Measurements from ENCODE around the gene CNOT8. TPM values are rescaled to one million over a fixed set of nuclear protein-coding genes. Genes with fewer than 3 reads are reported as not detected.

Gene CNOT8
- total RNA-seq, 1 donor from 2014 or later: 51.5 TPM

DNA sequence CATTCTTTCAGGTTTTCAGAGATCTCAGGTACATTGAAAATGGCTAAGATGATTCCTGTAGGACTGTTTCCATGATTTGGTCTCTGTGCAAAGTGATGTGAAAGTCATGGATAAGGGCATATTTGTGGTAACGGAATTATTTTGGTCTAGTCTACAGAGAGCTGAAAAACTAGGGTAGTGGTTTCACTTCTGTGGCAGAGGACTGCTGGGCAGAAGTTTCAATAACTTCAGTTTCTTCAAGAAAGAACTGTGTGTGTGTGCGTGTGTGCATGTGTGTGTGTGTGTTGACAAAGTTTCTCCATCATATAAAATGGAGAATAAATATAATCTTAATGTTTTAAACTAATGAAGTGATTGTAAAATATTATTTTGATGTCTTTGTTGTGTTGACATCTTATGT is 4.3 kb downstream of the CNOT8 start:
- Mint-ChIP-seq H3K4me1 (ENCODE audit: unreplicated experiment) (peaks cover 22% of the 10 kb centered on the region), H3K36me3 (peaks cover 36% of the 10 kb centered on the region), H3K9me3 (no peaks in the 10 kb centered on the region), H3K27ac (no peak overlapping the region), H3K4me3 (no peak overlapping the region), H3K27me3 (no peaks in the 10 kb centered on the region)
- no peak for DNase-seq (ENCODE audit: extremely low spot score, unreplicated experiment)
- TF ChIP-seq, protein P1, sequence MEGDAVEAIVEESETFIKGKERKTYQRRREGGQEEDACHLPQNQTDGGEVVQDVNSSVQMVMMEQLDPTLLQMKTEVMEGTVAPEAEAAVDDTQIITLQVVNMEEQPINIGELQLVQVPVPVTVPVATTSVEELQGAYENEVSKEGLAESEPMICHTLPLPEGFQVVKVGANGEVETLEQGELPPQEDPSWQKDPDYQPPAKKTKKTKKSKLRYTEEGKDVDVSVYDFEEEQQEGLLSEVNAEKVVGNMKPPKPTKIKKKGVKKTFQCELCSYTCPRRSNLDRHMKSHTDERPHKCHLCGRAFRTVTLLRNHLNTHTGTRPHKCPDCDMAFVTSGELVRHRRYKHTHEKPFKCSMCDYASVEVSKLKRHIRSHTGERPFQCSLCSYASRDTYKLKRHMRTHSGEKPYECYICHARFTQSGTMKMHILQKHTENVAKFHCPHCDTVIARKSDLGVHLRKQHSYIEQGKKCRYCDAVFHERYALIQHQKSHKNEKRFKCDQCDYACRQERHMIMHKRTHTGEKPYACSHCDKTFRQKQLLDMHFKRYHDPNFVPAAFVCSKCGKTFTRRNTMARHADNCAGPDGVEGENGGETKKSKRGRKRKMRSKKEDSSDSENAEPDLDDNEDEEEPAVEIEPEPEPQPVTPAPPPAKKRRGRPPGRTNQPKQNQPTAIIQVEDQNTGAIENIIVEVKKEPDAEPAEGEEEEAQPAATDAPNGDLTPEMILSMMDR (conservative IDR thresholded peaks at IDR 0.05): no peak

DNA sequence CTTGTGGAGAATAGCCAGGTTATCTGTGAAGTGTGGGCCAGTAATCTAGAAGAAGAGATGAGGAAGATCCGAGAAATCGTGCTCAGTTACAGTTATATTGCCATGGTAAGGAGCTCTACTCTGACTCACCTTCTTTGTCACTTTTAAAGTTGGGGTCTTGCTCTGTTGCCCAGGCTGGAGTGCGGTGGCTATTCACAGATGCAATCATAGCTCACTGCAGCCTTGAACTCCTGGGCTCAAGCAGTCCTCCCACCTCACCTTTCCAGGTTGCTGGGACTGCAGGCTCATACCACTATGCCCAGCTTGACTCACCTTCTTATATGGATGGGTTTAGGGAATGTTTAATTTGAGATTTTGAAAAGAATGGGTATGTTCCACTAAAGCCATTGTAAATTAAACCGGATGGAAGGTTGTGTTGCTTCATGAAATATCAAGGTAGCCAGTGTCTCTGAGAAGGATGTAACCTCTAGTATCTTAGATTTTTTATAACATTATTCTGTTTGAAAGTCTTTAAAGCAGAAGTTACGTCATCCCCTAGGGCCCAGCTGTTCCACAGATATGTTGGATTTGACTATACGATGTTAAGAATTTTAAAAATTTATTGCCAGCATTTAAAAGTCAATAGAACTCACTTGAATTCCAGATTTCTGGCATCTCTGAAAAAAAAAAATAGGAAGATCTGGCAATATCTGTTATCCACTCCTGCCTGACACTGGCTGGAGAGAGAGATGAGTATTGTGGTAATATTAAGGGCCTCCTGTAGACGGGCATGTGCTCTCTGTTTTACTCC is 5.1 kb downstream of the CNOT8 start:
- H3K36me3 Mint-ChIP-seq: peaks cover 36% of the 10 kb centered on the region
- H3K9me3 Mint-ChIP-seq: no peaks in the 10 kb centered on the region
- no peaks in the 10 kb centered on the region for H3K27me3 Mint-ChIP-seq
- DNase-seq (ENCODE audit: extremely low spot score, unreplicated experiment): no peak
- peaks cover 22% of the 10 kb centered on the region for H3K4me1 Mint-ChIP-seq (ENCODE audit: unreplicated experiment)
- H3K27ac Mint-ChIP-seq: no peak overlapping the region
- no peak overlapping the region for H3K4me3 Mint-ChIP-seq
- TF ChIP-seq, protein P1 (conservative IDR thresholded peaks at IDR 0.05): no peak

DNA sequence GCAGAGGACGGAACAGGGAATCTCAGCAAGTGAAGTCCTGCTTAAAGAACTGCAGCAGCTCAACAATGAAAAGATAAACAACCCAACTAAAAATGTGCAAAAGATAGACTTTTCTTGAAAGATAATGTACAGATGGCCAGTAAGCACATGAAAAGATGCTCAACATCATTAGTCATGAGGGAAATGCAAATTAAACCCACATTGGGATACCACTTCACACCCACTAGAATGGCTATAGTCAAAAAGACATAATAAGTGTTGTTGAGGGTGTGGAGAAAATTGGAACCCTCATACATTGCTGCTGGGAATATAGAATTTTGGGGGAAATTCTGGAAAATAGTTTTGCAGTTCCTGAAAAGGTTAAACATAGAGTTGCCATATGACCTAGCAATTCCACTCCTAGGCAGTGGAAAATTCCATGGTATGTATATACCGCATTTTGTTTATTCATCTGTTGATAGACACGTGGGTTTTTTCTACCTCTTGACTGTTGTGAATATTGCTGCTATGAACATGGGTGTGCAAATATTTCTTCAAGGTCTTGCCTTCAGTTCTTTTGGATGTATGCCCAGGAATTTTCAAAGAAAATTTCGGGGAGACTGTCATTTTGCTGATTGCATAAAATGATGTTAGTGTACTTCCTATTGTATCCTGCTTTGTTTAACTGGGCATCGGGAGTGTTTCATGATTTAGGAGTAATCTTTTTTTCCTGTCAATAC is 7.2 kb downstream of the CNOT8 start:
- TF ChIP-seq, protein P1 (conservative IDR thresholded peaks at IDR 0.05): no peak
- no peak for DNase-seq (ENCODE audit: extremely low spot score, unreplicated experiment)
- Mint-ChIP-seq H3K27me3 (no peaks in the 10 kb centered on the region), H3K4me3 (no peak overlapping the region), H3K9me3 (no peaks in the 10 kb centered on the region), H3K4me1 (ENCODE audit: unreplicated experiment) (peaks cover 9% of the 10 kb centered on the region), H3K27ac (no peak overlapping the region), H3K36me3 (peaks cover 42% of the 10 kb centered on the region)

DNA sequence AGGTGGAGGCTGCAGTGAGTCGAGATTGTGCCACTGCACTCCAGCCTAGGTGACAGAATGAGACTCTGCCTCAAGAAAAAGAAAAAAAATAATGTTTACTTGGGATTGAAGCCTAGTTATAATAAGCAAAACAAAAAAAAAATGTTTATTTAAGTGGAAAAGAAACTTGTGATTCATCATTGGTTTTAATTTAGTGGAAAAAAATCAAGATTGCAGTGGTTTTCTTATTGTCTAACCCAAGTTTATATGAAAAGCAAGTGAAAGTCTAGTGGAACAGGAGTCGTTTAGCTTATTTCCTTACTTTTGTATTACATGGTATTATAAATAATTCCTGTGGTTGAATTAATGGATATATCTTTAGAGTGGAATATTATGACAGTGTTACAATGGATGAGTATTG is 8.4 kb downstream of the CNOT8 start:
- no peak for DNase-seq (ENCODE audit: extremely low spot score, unreplicated experiment)
- Mint-ChIP-seq H3K9me3 (no peaks in the 10 kb centered on the region), H3K36me3 (peaks cover 50% of the 10 kb centered on the region), H3K4me1 (ENCODE audit: unreplicated experiment) (peaks cover 4% of the 10 kb centered on the region), H3K27ac (no peak overlapping the region), H3K4me3 (no peak overlapping the region), H3K27me3 (no peaks in the 10 kb centered on the region)
- TF ChIP-seq, protein P1 (conservative IDR thresholded peaks at IDR 0.05): no peak

DNA sequence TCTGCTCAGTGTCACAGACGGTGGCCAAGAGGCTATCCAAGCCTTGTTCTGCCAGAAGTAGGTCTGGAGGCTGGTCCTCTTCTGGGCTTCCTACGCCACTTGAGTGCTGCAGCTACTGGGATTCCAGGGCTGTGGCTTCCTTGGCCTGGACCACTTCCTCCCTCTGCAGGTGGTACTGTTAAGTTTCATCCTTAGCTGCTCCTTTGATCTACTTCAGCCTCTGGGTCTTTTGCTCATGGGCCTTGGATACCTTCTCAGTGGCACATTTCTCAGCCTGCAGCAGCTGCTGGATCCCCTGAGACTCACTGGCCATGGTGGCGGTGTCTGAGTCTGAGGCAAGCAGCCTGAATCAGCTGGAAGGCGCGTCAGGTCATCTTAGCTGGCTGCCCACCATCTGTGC is 10.3 kb downstream of the CNOT8 start:
- Mint-ChIP-seq H3K27ac (no peak overlapping the region), H3K4me3 (no peak overlapping the region), H3K27me3 (no peaks in the 10 kb centered on the region), H3K36me3 (peaks cover 48% of the 10 kb centered on the region), H3K4me1 (ENCODE audit: unreplicated experiment) (no peaks in the 10 kb centered on the region), H3K9me3 (no peaks in the 10 kb centered on the region)
- TF ChIP-seq, protein P1 (conservative IDR thresholded peaks at IDR 0.05): peak; percentile 18
- DNase-seq (ENCODE audit: extremely low spot score, unreplicated experiment): no peak
